ENCODE data around the gene SCUBE1. TPM values are rescaled to one million over a fixed set of nuclear protein-coding genes. Genes with fewer than 3 reads are reported as not detected.

Gene SCUBE1
- total and polyA plus RNA-seq, 2 donors (not counting 3 experiments of a cell fraction or from before 2014, with no cell fraction given) = 0.07 TPM; not detected in 1

DNA sequence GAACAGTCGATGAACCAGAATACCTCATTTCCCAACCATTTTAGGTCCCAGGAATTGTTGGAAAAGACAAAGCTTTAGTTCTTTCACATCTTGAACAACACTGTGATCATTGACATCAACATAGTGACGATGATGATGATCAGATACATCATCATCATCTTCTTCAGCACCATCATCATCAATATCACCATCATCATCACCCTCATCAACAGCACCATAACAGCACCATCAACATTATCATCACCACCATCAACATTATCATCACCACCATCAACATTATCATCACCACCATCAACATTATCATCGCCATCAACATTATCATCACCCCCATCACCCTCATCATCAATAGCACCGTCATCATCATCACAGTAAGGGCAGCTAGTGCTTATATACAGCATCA is 8.8 kb downstream of the SCUBE1 start:
- dilution Hi-C loops (cut with MboI; ENCODE audit: extremely low pct_ligation_motif_present, low sequenced_read_pairs) = no loop called here
- no peak overlapping the region for H3K9ac ChIP-seq (replicated peaks; ENCODE audit: extremely low read depth, insufficient read depth, low read length)
- no peaks in the 10 kb centered on the region for H3K79me2 ChIP-seq (ENCODE audit: control insufficient read depth, insufficient read depth, low read length)
- FAIRE-seq (no peak), DNase-seq (ENCODE audit: low read depth, low spot score) (no peak)
- no peaks in the 10 kb centered on the region for H3K36me3 ChIP-seq (ENCODE audit: control insufficient read depth in 2 of 2, extremely low read depth in 1 of 2, insufficient read depth in 2 of 2, low read length in 2 of 2)
- ChIA-PET CTCF (interaction anchor here (1.0 kb wide), 1 partner anchor 12 kb away, joined by 3 read pairs; no protein-coding TSS in a partner anchor), POLR2A (no interaction called here)
- H2AFZ ChIP-seq (ENCODE audit: low read depth, low read length) = no peak overlapping the region
- H3K27me3 ChIP-seq (ENCODE audit: control insufficient read depth in 2 of 2, insufficient read depth in 2 of 2, low read length in 2 of 2) = no peaks in the 10 kb centered on the region
- no peaks in the 10 kb centered on the region for H3K4me1 ChIP-seq (ENCODE audit: control insufficient read depth, extremely low read depth, insufficient read depth, low read length)
- H4K20me1 ChIP-seq (replicated peaks; ENCODE audit: control insufficient read depth, extremely low read depth, insufficient read depth, low read length) = no peaks in the 10 kb centered on the region
- no peak overlapping the region for H3K27ac ChIP-seq (ENCODE audit: insufficient read depth, low read depth, low read length)
- BruUV-seq (replicated peaks) = no TSS peak
- TF ChIP-seq JUN (IDR thresholded peaks at IDR 0.05; ENCODE audit: borderline replicate concordance, insufficient read depth, insufficient read length, low read depth) (no peak), FOS (IDR thresholded peaks at IDR 0.05; ENCODE audit: borderline replicate concordance, insufficient read depth, low read length) (no peak), EZH2 (IDR thresholded peaks at IDR 0.05; ENCODE audit: borderline replicate concordance, low read depth, low read length, severe bottlenecking) (no peak), MYC (IDR thresholded peaks at IDR 0.05; ENCODE audit: low read depth, low read length) (no peak)
- no peak overlapping the region for H3K4me2 ChIP-seq (ENCODE audit: insufficient read depth, low read length)
- no peaks in the 10 kb centered on the region for H3K9me1 ChIP-seq (replicated peaks; ENCODE audit: control insufficient read depth, extremely low read depth, insufficient read depth, low read length)
- H3K9me3 ChIP-seq (replicated peaks; ENCODE audit: control insufficient read depth, insufficient read depth, low read length) = no peaks in the 10 kb centered on the region
- intact Hi-C loops (cut with micrococcal nuclease) = no loop called here
- H3K4me3 ChIP-seq (replicated peaks in 1 of 3; ENCODE audit: insufficient read depth in 1 of 3, low read depth in 1 of 3, low read length in 3 of 3) = no peak overlapping the region

DNA sequence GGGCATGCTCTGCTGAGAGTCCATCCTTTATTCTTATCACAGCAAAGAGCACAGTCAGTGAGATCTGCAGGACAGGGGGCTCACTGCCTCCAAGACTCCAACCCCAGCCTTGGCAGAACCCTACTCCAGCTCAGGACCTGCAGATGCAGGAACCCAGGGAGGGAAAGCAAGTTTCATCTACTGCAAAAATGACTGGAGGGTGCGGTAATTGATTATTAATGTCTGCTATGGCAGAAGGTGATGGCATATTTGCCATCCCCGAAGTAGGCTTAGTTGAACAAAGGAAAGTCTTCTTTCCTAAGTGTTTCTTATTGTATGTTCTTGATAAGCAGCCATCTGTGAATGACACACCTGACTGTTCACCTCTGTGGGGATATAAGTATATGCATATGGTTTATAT is 9.2 kb downstream of the SCUBE1 start:
- H3K4me1 ChIP-seq (ENCODE audit: control insufficient read depth, extremely low read depth, insufficient read depth, low read length) = no peaks in the 10 kb centered on the region
- no peak overlapping the region for H2AFZ ChIP-seq (ENCODE audit: low read depth, low read length)
- no peak overlapping the region for H3K27ac ChIP-seq (ENCODE audit: insufficient read depth, low read depth, low read length)
- intact Hi-C loops (cut with micrococcal nuclease) = no loop called here
- FAIRE-seq (no peak), DNase-seq (ENCODE audit: low read depth, low spot score) (no peak)
- no peaks in the 10 kb centered on the region for H3K9me1 ChIP-seq (replicated peaks; ENCODE audit: control insufficient read depth, extremely low read depth, insufficient read depth, low read length)
- H3K4me2 ChIP-seq (ENCODE audit: insufficient read depth, low read length) = no peak overlapping the region
- ChIA-PET CTCF (no interaction called here), POLR2A (no interaction called here)
- H4K20me1 ChIP-seq (replicated peaks; ENCODE audit: control insufficient read depth, extremely low read depth, insufficient read depth, low read length) = no peaks in the 10 kb centered on the region
- H3K27me3 ChIP-seq (ENCODE audit: control insufficient read depth in 2 of 2, insufficient read depth in 2 of 2, low read length in 2 of 2) = no peaks in the 10 kb centered on the region
- TF ChIP-seq POLR2AphosphoS5 (IDR thresholded peaks at IDR 0.05; ENCODE audit: insufficient read depth, low read depth, low read length) (no peak), FOS (IDR thresholded peaks at IDR 0.05; ENCODE audit: borderline replicate concordance, insufficient read depth, low read length) (no peak), POLR2A (IDR thresholded peaks at IDR 0.05; ENCODE audit: low read depth, low read length) (no peak), MYC (IDR thresholded peaks at IDR 0.05; ENCODE audit: low read depth, low read length) (no peak), JUN (IDR thresholded peaks at IDR 0.05; ENCODE audit: borderline replicate concordance, insufficient read depth, insufficient read length, low read depth) (no peak), EZH2 (IDR thresholded peaks at IDR 0.05; ENCODE audit: borderline replicate concordance, low read depth, low read length, severe bottlenecking) (no peak), GATA2 (IDR thresholded peaks at IDR 0.05; ENCODE audit: insufficient read depth, insufficient read length, low read depth, low read length) (no peak)
- TF ChIP-seq, protein P1, sequence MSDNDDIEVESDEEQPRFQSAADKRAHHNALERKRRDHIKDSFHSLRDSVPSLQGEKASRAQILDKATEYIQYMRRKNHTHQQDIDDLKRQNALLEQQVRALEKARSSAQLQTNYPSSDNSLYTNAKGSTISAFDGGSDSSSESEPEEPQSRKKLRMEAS (IDR thresholded peaks at IDR 0.05; ENCODE audit: insufficient read depth, insufficient read length) = no peak
- TF ChIP-seq, protein P2, sequence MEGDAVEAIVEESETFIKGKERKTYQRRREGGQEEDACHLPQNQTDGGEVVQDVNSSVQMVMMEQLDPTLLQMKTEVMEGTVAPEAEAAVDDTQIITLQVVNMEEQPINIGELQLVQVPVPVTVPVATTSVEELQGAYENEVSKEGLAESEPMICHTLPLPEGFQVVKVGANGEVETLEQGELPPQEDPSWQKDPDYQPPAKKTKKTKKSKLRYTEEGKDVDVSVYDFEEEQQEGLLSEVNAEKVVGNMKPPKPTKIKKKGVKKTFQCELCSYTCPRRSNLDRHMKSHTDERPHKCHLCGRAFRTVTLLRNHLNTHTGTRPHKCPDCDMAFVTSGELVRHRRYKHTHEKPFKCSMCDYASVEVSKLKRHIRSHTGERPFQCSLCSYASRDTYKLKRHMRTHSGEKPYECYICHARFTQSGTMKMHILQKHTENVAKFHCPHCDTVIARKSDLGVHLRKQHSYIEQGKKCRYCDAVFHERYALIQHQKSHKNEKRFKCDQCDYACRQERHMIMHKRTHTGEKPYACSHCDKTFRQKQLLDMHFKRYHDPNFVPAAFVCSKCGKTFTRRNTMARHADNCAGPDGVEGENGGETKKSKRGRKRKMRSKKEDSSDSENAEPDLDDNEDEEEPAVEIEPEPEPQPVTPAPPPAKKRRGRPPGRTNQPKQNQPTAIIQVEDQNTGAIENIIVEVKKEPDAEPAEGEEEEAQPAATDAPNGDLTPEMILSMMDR (IDR thresholded peaks at IDR 0.05; ENCODE audit: extremely low read depth in 1 of 2, insufficient read depth in 1 of 2, low read depth in 1 of 2, low read length in 2 of 2) = no peak
- no peak overlapping the region for H3K9ac ChIP-seq (replicated peaks; ENCODE audit: extremely low read depth, insufficient read depth, low read length)
- no peaks in the 10 kb centered on the region for H3K9me3 ChIP-seq (replicated peaks; ENCODE audit: control insufficient read depth, insufficient read depth, low read length)
- H3K4me3 ChIP-seq (replicated peaks in 1 of 3; ENCODE audit: insufficient read depth in 1 of 3, low read depth in 1 of 3, low read length in 3 of 3) = no peak overlapping the region
- H3K36me3 ChIP-seq (ENCODE audit: control insufficient read depth in 2 of 2, extremely low read depth in 1 of 2, insufficient read depth in 2 of 2, low read length in 2 of 2) = no peaks in the 10 kb centered on the region
- dilution Hi-C loops (cut with MboI; ENCODE audit: extremely low pct_ligation_motif_present, low sequenced_read_pairs) = no loop called here
- H3K79me2 ChIP-seq (ENCODE audit: control insufficient read depth, insufficient read depth, low read length) = no peaks in the 10 kb centered on the region
- BruUV-seq (replicated peaks) = no TSS peak

Measured in endothelial cell of umbilical vein (primary cell).